Measurements from ENCODE around the gene MSH5. TPM values are rescaled to one million over a fixed set of nuclear protein-coding genes. Genes with fewer than 3 reads are reported as not detected.
"Not testable (repeated sequence)": the region's sequence is repeated elsewhere in the genome, so short reads cannot be mapped to it uniquely, and the experiment has no call there.

Gene MSH5
- total RNA-seq, 1 experiment from 2014 or later, result 22.4 TPM

DNA sequence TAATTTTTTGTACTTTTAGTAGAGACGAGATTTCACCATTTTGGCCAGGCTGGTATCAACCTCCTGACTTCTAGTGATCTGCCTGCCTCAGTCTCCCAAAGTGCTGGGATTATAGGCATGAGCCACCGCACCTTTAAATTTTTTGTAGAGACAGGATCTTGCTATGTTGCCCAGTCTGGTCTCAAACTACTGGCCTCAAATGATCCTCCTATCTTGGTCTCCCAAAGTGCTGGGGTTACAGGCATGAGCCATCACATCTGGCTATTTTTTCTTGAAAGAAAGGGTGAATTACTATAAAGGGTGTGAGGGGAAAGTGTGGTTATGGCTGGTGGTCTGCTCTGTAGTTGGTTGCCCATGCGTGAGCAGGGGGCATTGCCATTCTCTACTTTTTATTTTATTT is 31.6 kb upstream of the MSH5 start:
- H3K9me3 ChIP-seq (ENCODE audit: control insufficient read depth, low read depth, low read length), result no peaks in the 10 kb centered on the region
- H3K4me2 ChIP-seq (ENCODE audit: insufficient read depth, insufficient read length, low read length), result no peak overlapping the region
- no peak overlapping the region for H2BK20ac ChIP-seq (ENCODE audit: low read depth, low read length, poor library complexity, severe bottlenecking)
- H3K27ac ChIP-seq (ENCODE audit: insufficient read length, low read depth, low read length), result no peak overlapping the region
- H2BK15ac ChIP-seq (ENCODE audit: low read depth, low read length), result no peak overlapping the region
- no peak overlapping the region for H3K18ac ChIP-seq (ENCODE audit: insufficient read length, low read depth, low read length)
- no peaks in the 10 kb centered on the region for H3K79me1 ChIP-seq (ENCODE audit: insufficient read depth, low read depth, low read length, poor library complexity, severe bottlenecking)
- no peak overlapping the region for H2AK5ac ChIP-seq (ENCODE audit: insufficient read length, low read length)
- H3K4me1 ChIP-seq (ENCODE audit: insufficient read depth, low read length), result no peaks in the 10 kb centered on the region; the same call in 1 of the 2 replicates
- no peak overlapping the region for H3K4ac ChIP-seq (ENCODE audit: low read depth, low read length)
- H3T11ph ChIP-seq (ENCODE audit: low read length), result no peak overlapping the region
- no peak for DNase-seq
- no peaks in the 10 kb centered on the region for H3K23me2 ChIP-seq (ENCODE audit: insufficient read length, low read depth, low read length, poor library complexity, severe bottlenecking)
- Mint-ChIP-seq H3K4me3 (no peak overlapping the region), H3K9me3 (no peaks in the 10 kb centered on the region), H3K4me1 (peaks cover 18 to 23% of the 10 kb centered on the region in 2 experiments), H3K27ac (no peak overlapping the region), H3K27me3 (ENCODE audit: low read depth) (peaks cover 9% of the 10 kb centered on the region), H3K36me3 (ENCODE audit: insufficient read depth in 1 of 3, low read depth in 3 of 3) (no peaks in the 10 kb centered on the region)
- WGBS (ENCODE audit: extremely low coverage, insufficient read length, low lambda C conversion rate), result no CpG with 5 or more reads among the region's 3 CpGs
- H3K27me3 ChIP-seq (ENCODE audit: insufficient read depth, low read length), result no peaks in the 10 kb centered on the region
- no peak overlapping the region for H2BK12ac ChIP-seq (ENCODE audit: insufficient read length, low read depth, low read length)
- H2AFZ ChIP-seq (ENCODE audit: low read length), result no peak overlapping the region
- no peaks in the 10 kb centered on the region for H3K79me2 ChIP-seq (ENCODE audit: insufficient read depth, low read length)
- H3K23ac ChIP-seq (ENCODE audit: insufficient read length, low read depth, low read length), result no peak overlapping the region
- H3K9ac ChIP-seq (ENCODE audit: extremely low read depth, insufficient read length, low read length), result no peak overlapping the region
- no peak overlapping the region for H3K14ac ChIP-seq (ENCODE audit: insufficient read depth, low read length)
- H2BK5ac ChIP-seq (ENCODE audit: insufficient read length, low read length), result no peak overlapping the region
- H3K56ac ChIP-seq (ENCODE audit: insufficient read length, low read depth, low read length), result no peak overlapping the region
- H4K20me1 ChIP-seq (ENCODE audit: control insufficient read depth, insufficient read depth, insufficient read length), result no peaks in the 10 kb centered on the region
- H4K8ac ChIP-seq (replicated peaks; ENCODE audit: insufficient read length, low read depth, low read length), result no peak overlapping the region
- H4K91ac ChIP-seq (ENCODE audit: insufficient read length, low read depth, low read length), result no peak overlapping the region
- no peak overlapping the region for H4K5ac ChIP-seq (ENCODE audit: insufficient read length, low read depth, low read length)
- H2BK120ac ChIP-seq (ENCODE audit: low read depth, low read length, poor library complexity, severe bottlenecking), result no peak overlapping the region
- TF ChIP-seq, protein P1, sequence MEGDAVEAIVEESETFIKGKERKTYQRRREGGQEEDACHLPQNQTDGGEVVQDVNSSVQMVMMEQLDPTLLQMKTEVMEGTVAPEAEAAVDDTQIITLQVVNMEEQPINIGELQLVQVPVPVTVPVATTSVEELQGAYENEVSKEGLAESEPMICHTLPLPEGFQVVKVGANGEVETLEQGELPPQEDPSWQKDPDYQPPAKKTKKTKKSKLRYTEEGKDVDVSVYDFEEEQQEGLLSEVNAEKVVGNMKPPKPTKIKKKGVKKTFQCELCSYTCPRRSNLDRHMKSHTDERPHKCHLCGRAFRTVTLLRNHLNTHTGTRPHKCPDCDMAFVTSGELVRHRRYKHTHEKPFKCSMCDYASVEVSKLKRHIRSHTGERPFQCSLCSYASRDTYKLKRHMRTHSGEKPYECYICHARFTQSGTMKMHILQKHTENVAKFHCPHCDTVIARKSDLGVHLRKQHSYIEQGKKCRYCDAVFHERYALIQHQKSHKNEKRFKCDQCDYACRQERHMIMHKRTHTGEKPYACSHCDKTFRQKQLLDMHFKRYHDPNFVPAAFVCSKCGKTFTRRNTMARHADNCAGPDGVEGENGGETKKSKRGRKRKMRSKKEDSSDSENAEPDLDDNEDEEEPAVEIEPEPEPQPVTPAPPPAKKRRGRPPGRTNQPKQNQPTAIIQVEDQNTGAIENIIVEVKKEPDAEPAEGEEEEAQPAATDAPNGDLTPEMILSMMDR (conservative IDR thresholded peaks at IDR 0.05), result no peak

- H3K27me3 Mint-ChIP-seq (ENCODE audit: low read depth), result not testable (repeated sequence)
Observed at GRCh38 chr6:31709157-31709556, 30.6 kb upstream of the MSH5 start.

More at GRCh38 chr6:31709157-31709556, 30.6 kb upstream of the MSH5 start:
- not testable (repeated sequence) for H3K9me3 Mint-ChIP-seq; H3T11ph ChIP-seq (ENCODE audit: low read length); H3K4me1 ChIP-seq (ENCODE audit: insufficient read depth, low read length); H3K9me3 ChIP-seq (ENCODE audit: control insufficient read depth, low read depth, low read length); H3K79me2 ChIP-seq (ENCODE audit: insufficient read depth, low read length); H2BK15ac ChIP-seq (ENCODE audit: low read depth, low read length); H3K36me3 Mint-ChIP-seq (ENCODE audit: insufficient read depth in 1 of 3, low read depth in 3 of 3); H3K27me3 ChIP-seq (ENCODE audit: insufficient read depth, low read length); H2BK5ac ChIP-seq (ENCODE audit: insufficient read length, low read length); H3K9ac ChIP-seq (ENCODE audit: extremely low read depth, insufficient read length, low read length); H3K79me1 ChIP-seq (ENCODE audit: insufficient read depth, low read depth, low read length, poor library complexity, severe bottlenecking); H3K14ac ChIP-seq (ENCODE audit: insufficient read depth, low read length); H2BK12ac ChIP-seq (ENCODE audit: insufficient read length, low read depth, low read length); H3K4ac ChIP-seq (ENCODE audit: low read depth, low read length); H4K5ac ChIP-seq (ENCODE audit: insufficient read length, low read depth, low read length); H4K8ac ChIP-seq (replicated peaks; ENCODE audit: insufficient read length, low read depth, low read length); H3K23me2 ChIP-seq (ENCODE audit: insufficient read length, low read depth, low read length, poor library complexity, severe bottlenecking); H3K4me3 Mint-ChIP-seq; DNase-seq; H3K27ac Mint-ChIP-seq; H3K18ac ChIP-seq (ENCODE audit: insufficient read length, low read depth, low read length); H4K20me1 ChIP-seq (ENCODE audit: control insufficient read depth, insufficient read depth, insufficient read length); H2AK5ac ChIP-seq (ENCODE audit: insufficient read length, low read length); H2AFZ ChIP-seq (ENCODE audit: low read length); H3K56ac ChIP-seq (ENCODE audit: insufficient read length, low read depth, low read length); H4K91ac ChIP-seq (ENCODE audit: insufficient read length, low read depth, low read length); H2BK20ac ChIP-seq (ENCODE audit: low read depth, low read length, poor library complexity, severe bottlenecking); H3K4me2 ChIP-seq (ENCODE audit: insufficient read depth, insufficient read length, low read length); H2BK120ac ChIP-seq (ENCODE audit: low read depth, low read length, poor library complexity, severe bottlenecking); H3K27ac ChIP-seq (ENCODE audit: insufficient read length, low read depth, low read length); H3K23ac ChIP-seq (ENCODE audit: insufficient read length, low read depth, low read length)
- no CpG with 5 or more reads among the region's 11 CpGs for WGBS (ENCODE audit: extremely low coverage, insufficient read length, low lambda C conversion rate)
- H3K4me1 Mint-ChIP-seq, result peaks cover 24 to 29% of the 10 kb centered on the region in 2 experiments
